Right lobe of liver (tissue), 6 donors: ENCODE measurements around the gene CRYGN. TPM values are rescaled to one million over a fixed set of nuclear protein-coding genes. Genes with fewer than 3 reads are reported as not detected.

Experiments used
- ATAC-seq, 4 donors: fragments of 200-7000 bp; cut with Tn5 transposase; one replicate each; pipeline ENCODE4 v1.9.1; 2020; ENCODE audit warnings: mild to moderate bottlenecking in 4 of 4, moderate library complexity in 4 of 4
- DNase-seq, 3 donors: peaks; one replicate each; pipeline ENCODE4 v3.0.0-alpha.2; 2020
- H3K27ac ChIP-seq, 3 donors: fragments of 200-600 bp; one replicate each; pipeline ENCODE4 v1.8.0; 2022
- H3K27me3 ChIP-seq, 2 donors: fragments of 200-600 bp; one replicate each; pipeline ENCODE4 v1.8.0; 2022
- H3K36me3 ChIP-seq, 4 donors: fragments of 200-600 bp; sonication (generic) in 1 of 4; one replicate each; pipeline versions ENCODE4 v1.5.1 to v1.8.0; 2017 to 2022; ENCODE audit warnings: control low read depth in 1 of 4
- H3K4me1 ChIP-seq, 4 donors: fragments of 200-600 bp; sonication (generic) in 1 of 4; one replicate each; pipeline versions ENCODE4 v1.5.1 to v1.8.0; 2017 to 2022; ENCODE audit warnings: control low read depth in 1 of 4
- H3K4me3 ChIP-seq, 3 donors: fragments of 200-600 bp; one replicate each; pipeline ENCODE4 v1.8.0; 2022
- H3K9me3 ChIP-seq, 4 donors: fragments of 200-600 bp; sonication (generic) in 1 of 4; one replicate each; pipeline versions ENCODE4 v1.5.1 to v1.8.0; 2017 to 2022; ENCODE audit warnings: control low read depth in 1 of 4
- POLR2A ChIP-seq: fragments of 450-650 bp; IDR thresholded peaks from one replicate; pipeline ENCODE4 v1.6.1; 2017; ENCODE audit warnings: antibody characterized with exemption, mild to moderate bottlenecking
- WGBS: methylation state at CpG from one replicate; pipeline ENCODE4 v1.1.6; 2018; ENCODE audit warnings: low coverage, low lambda C conversion rate; ENCODE audit not compliant: insufficient coverage; ENCODE audit errors: missing lambda C conversion rate; 5-methylcytosine and 5-hydroxymethylcytosine counted together
- intact Hi-C, 2 donors: fragments of 100-400 bp; cut with DNase I; formaldehyde crosslinking; loops; one replicate each; pipeline versions ENCODE4 v1.11.2 to v1.14.1; 2022
- total RNA-seq, 6 experiments: library from RNA; depleted of rRNA in 2 of 6; stranded (reverse); fragments of >200 nt in 2 of 6; fragmentation: NEBNext Ultra II Directional in 3 of 6; extraction: Animal tissue kit (Norgen Biotek cat#: 25700) in 3 of 6; gene quantifications; one replicate each; pipeline versions ENCODE4 v1.1.0 to v1.2.4, GENCODE V29; 2016 to 2023
- TF ChIP-seq, protein P1 (sequence below), 4 donors: fragments of 200-600 bp in 3 of 4; fragments of 450-650 bp in 1 of 4; IDR thresholded peaks; one replicate each; pipeline versions ENCODE4 v1.5.1 to v1.8.0; 2016 to 2022; ENCODE audit warnings: antibody characterized with exemption in 4 of 4, mild to moderate bottlenecking in 2 of 4
- donor health status: DM: no; HTN: yes; CAD: no.
- donor health status: DM: no; HTN: no; CAD: no.
- donor health status: DM: no; HTN: no; CAD: no.
- donor health status: DM: no; HTN: yes; CAD: no.
- donor health status: DM: no; HTN: yes; CAD: no.

CRYGN gene
- total RNA-seq, 6 experiments from 2014 or later, result not detected

DNA sequence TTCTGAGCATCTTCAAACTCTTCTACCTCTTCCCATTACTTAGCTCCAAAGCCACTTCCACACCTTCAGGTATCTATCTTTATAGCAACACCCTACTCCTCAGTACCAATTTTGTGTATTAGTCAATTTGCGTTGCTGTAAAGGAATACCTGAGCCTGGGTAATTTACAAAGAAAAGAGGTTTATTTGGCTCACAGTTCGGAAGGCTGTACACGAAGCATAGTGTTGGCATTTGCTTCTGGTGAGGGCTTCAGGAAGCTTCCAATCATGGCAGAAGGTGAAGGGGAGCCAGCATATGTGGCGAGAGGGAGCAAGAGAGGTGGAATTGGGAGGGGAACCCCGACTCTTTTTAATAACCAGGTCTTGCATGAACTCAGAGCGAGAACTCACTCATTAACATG is 17.6 kb upstream of the CRYGN start:
- Histone ChIP-seq H3K36me3 (no peaks in the 10 kb centered on the region), H3K9me3 (no peaks in the 10 kb centered on the region), H3K27me3 (no peaks in the 10 kb centered on the region), H3K4me1 (peaks cover 0 to 13% (median 3%) of the 10 kb centered on the region in 4 donors), H3K27ac (no peak overlapping the region), H3K4me3 (no peak overlapping the region)
- DNase-seq (no peak), ATAC-seq (no peak)
- intact Hi-C loops, result loop anchor here in 1 of 2 donors (10.0 kb wide), 1 partner anchor 153 kb away; no protein-coding TSS in a partner anchor
- TF ChIP-seq, protein P1, sequence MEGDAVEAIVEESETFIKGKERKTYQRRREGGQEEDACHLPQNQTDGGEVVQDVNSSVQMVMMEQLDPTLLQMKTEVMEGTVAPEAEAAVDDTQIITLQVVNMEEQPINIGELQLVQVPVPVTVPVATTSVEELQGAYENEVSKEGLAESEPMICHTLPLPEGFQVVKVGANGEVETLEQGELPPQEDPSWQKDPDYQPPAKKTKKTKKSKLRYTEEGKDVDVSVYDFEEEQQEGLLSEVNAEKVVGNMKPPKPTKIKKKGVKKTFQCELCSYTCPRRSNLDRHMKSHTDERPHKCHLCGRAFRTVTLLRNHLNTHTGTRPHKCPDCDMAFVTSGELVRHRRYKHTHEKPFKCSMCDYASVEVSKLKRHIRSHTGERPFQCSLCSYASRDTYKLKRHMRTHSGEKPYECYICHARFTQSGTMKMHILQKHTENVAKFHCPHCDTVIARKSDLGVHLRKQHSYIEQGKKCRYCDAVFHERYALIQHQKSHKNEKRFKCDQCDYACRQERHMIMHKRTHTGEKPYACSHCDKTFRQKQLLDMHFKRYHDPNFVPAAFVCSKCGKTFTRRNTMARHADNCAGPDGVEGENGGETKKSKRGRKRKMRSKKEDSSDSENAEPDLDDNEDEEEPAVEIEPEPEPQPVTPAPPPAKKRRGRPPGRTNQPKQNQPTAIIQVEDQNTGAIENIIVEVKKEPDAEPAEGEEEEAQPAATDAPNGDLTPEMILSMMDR (IDR thresholded peaks at IDR 0.05), result no peak
- TF ChIP-seq POLR2A, result no peak
- 81% methylated on average over 6 of the region's 6 CpGs for WGBS

DNA sequence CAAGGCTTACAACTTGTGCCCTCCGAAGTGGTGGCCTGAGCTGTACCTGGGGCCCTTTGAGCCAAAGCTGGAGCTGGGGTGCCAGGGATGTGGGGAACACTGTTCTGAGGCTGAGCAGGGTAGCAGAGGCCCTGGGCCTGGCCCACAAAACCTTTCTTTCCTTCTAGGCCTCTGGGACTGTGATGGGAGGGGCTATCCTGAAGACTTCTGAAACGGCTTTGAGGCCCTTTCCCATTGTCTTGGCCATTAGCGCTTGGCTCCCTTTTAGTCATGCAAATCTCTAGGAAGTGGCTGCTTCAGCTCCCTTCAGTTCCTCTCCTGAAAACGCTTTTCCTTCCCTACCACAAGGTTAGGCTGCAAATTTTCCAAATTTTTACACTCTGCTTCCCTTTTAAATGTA is 16.8 kb upstream of the CRYGN start:
- 56% methylated on average over 2 of the region's 4 CpGs for WGBS
- no peak for DNase-seq
- Histone ChIP-seq H3K27ac (no peak overlapping the region), H3K36me3 (no peaks in the 10 kb centered on the region), H3K27me3 (no peaks in the 10 kb centered on the region), H3K9me3 (no peaks in the 10 kb centered on the region), H3K4me1 (peaks cover 0 to 13% (median 3%) of the 10 kb centered on the region in 4 donors), H3K4me3 (no peak overlapping the region)
- intact Hi-C loops, result loop anchor here in 1 of 2 donors (10.0 kb wide), 1 partner anchor 152 kb away; no protein-coding TSS in a partner anchor
- no peak for ATAC-seq
- TF ChIP-seq POLR2A, result no peak
- TF ChIP-seq, protein P1 (IDR thresholded peaks at IDR 0.05), result no peak

DNA sequence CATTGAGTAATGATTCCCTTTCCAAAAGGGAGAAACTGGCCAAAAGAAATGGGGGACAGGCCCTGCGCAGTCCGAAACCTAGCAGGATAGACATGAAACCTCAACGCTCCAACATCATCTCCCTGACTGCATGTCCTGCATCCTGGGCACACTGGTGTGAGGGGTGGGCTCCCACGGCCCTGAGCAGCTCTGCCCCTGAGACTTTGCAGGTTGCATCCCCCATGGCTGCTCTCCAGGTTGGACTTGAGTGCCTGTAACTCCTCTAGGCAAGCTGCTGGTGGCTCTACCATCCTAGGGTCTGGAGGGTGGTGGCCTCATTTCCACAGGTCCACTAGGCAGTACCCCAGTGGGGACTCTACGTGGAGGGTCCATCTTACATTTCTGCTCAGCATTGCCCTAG is 16.3 kb upstream of the CRYGN start:
- Histone ChIP-seq H3K27ac (no peak overlapping the region), H3K4me1 (peaks cover 0 to 13% (median 3%) of the 10 kb centered on the region in 4 donors), H3K27me3 (no peaks in the 10 kb centered on the region), H3K36me3 (no peaks in the 10 kb centered on the region), H3K4me3 (no peak overlapping the region), H3K9me3 (no peaks in the 10 kb centered on the region)
- ATAC-seq, result no peak
- TF ChIP-seq, protein P1 (IDR thresholded peaks at IDR 0.05), result no peak
- no peak for TF ChIP-seq POLR2A
- intact Hi-C loops, result loop anchor here in 1 of 2 donors (10.0 kb wide), 1 partner anchor 151 kb away; no protein-coding TSS in a partner anchor
- DNase-seq, result no peak
- 87% methylated on average over 3 of the region's 5 CpGs for WGBS

DNA sequence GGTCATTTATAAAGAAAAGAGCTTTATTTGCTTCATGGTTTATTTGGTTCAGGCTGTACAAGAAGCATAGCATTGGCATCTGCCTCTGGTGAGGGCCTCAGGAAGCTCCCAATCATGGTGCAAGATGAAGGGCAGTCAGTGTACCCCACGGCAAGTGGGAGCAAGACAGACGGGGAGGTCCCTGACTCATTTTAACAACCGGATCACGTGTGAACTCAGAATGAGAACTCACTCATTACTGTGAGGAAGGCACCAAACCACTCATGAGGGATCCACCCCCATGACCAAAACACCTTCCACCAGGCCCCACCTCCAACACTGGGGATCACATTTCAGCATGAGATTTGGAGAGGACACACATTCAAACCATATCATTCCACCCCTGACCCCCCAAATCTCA is 15.7 kb upstream of the CRYGN start:
- H3K27me3 ChIP-seq, result no peaks in the 10 kb centered on the region

More for the DNA sequence above, 15.7 kb upstream of the CRYGN start:
- ATAC-seq (no peak), DNase-seq (no peak)
- intact Hi-C loops, result loop anchor here in 1 of 2 donors (10.0 kb wide), 1 partner anchor 151 kb away; no protein-coding TSS in a partner anchor
- WGBS, result 51% methylated on average over 4 of the region's 4 CpGs
- no peak for TF ChIP-seq POLR2A
- TF ChIP-seq, protein P1 (IDR thresholded peaks at IDR 0.05), result no peak
- no peak overlapping the region for H3K27ac ChIP-seq
- H3K9me3 ChIP-seq, result no peaks in the 10 kb centered on the region
- no peak overlapping the region for H3K4me3 ChIP-seq
- H3K36me3 ChIP-seq, result no peaks in the 10 kb centered on the region
- H3K4me1 ChIP-seq, result peaks cover 0 to 13% (median 3%) of the 10 kb centered on the region in 4 donors
